Posterior vena cava (tissue), 2 donors: Measurements from ENCODE around the gene ADAMTS6. TPM values are rescaled to one million over a fixed set of nuclear protein-coding genes. Genes with fewer than 3 reads are reported as not detected.

Experiments used
- DNase-seq: peaks from one replicate; pipeline ENCODE4 v3.0.0-alpha.2; 2020; ENCODE audit warnings: low spot score
- intact Hi-C, 2 donors: fragments of 100-400 bp; cut with DNase I; formaldehyde crosslinking; loops; one replicate each; pipeline versions ENCODE4 v1.14.1 to v1.14.2; 2022 to 2023
- total RNA-seq, 2 donors: library from RNA; stranded (reverse); fragmentation: NEBNext Ultra II Directional; extraction: Animal tissue kit (Norgen Biotek cat#: 25700); gene quantifications; one replicate each; pipeline ENCODE4 v1.2.1, GENCODE V29; 2021
- donor health status: DM: yes; HTN: yes; CAD: no.
- donor health status: DM: yes; HTN: yes; CAD: no.

ADAMTS6 gene
- total RNA-seq, 2 donors from 2014 or later = 5.5 to 14.4 TPM

- peak; percentile 85 for DNase-seq
- intact Hi-C loops = loop anchor here in 1 of 2 donors (10.0 kb wide), 2 partner anchors 138 to 382 kb away; partner anchors contain the start of gene ADAMTS6
These were observed 378.6 kb downstream of the ADAMTS6 start for GRCh38 chr5:65102976-65103711.

GRCh38 chr5:65102371-65102975, 379.2 kb downstream of the ADAMTS6 start:
- intact Hi-C loops = loop anchor here in 1 of 2 donors (10.0 kb wide), 2 partner anchors 138 to 382 kb away; partner anchors contain the start of gene ADAMTS6
- no peak for DNase-seq

- intact Hi-C loops = loop anchor here in 1 of 2 donors (10.0 kb wide), 2 partner anchors 137 to 383 kb away; partner anchors contain the start of gene ADAMTS6
- no peak for DNase-seq
These were observed 380.1 kb downstream of the ADAMTS6 start for GRCh38 chr5:65101632-65102100.

- peak; percentile 83 for DNase-seq
- intact Hi-C loops = loop anchor here in 1 of 2 donors (10.0 kb wide), 2 partner anchors 136 to 384 kb away; partner anchors contain the start of gene ADAMTS6
These were observed 380.6 kb downstream of the ADAMTS6 start for GRCh38 chr5:65100911-65101631.

Other genes with a start within 250 kb of the ADAMTS6 start
- 1 to 10 TPM; 1.6 to 2.6 TPM for gene CENPK, start 81.2 kb upstream of the ADAMTS6 start, total RNA-seq
- 10 to 100 TPM; 24.9 to 29.9 TPM for gene PPWD1, start 81.4 kb upstream of the ADAMTS6 start, total RNA-seq
- gene TRIM23, start 142.4 kb upstream of the ADAMTS6 start, total RNA-seq = 10 to 100 TPM; 13.8 to 15.1 TPM
- gene SHLD3, start 143.1 kb upstream of the ADAMTS6 start, total RNA-seq = 1 to 10 TPM; 2.8 to 3.3 TPM
- 10 to 100 TPM; 23.6 to 24.0 TPM for gene TRAPPC13, start 143.1 kb upstream of the ADAMTS6 start, total RNA-seq
- 10 to 100 TPM; 22.0 to 35.4 TPM for gene SGTB, start 240.2 kb upstream of the ADAMTS6 start, total RNA-seq
- gene NLN, start 240.3 kb upstream of the ADAMTS6 start, total RNA-seq = 10 to 100 TPM; 17.6 to 20.4 TPM